HUDEP-2 (cell line): Measurements from ENCODE around the gene DENND2D.
A peak's percentile ranks its signal among the peaks of the same experiment; 100 is the strongest.

Experiments
- DNase-seq, 76 experiments: peaks; one replicate each; lab custom pipeline; 2025; ENCODE audit not compliant: unreplicated experiment in 76 of 76; lab: John Stamatoyannopoulos, UW

DENND2D gene

GRCh38 chr1:111204983-111205713 lies 4.7 kb upstream of the DENND2D start:
- DNase-seq, result no peak

DNA sequence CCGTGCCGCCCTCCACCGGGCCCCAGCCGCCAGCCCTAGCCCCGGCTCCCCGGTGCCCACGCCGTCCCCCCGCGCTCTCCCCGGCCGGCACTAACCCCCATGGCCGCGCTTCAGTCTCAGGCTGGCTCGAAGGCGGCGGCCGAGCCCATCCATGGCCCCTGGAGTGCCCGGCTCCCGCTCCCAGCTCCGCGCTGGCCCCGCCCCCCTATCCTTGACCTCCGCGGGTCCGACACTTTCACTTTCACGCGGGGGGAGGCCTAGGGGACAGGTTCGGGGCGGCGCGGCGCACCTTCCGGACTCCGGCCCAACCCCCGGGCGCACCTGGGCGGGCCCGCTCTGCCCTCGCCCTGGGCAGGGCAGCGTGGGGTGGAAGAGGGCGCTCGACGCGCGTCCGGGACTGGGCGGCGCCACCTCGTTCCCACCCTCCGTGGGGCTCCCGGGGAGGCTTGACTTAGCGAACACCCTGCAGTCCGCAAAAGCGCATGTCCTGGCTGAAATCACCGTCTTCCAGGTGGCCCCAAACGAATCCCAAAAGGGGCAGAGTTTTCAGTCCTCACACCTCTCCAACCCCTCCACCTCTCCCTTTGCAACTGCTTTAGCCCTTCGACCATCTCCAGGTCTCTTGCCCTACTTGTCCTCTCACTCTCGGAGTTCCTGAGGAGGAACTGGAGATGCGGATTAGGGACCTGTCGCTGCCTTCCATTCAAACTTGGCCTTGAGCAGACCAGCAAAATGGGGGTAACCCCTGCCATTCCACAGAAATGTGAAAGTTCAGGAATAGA lies 3.9 kb upstream of the DENND2D start:
- DNase-seq, result peak in 36 of 76 experiments; percentile 9 to 63 (median 31)

DNA sequence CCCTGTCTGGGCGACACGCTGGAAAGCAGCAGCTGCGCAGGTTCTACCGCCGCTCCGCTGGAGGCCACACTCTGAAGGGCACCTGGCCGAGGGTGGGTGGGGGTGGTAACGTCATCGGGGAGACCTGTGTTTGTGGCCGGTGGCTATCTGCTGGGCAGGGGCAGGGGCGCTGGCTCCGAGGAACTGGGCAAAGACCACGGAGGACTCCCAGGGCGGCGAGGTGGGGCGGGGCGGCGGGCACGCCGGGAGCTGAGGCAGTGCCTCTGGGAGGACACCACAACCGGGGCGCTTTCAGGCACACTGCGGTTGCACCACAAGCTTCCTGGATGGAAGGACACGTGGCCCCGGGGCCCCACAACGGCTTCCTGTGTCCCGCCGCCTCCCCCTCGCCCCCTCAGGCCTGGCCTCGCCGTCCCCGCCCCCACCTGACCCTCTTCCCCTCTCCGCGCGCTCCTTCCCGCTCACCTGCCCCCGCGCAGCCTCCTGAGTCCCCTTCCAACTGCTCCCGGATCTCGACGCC lies 3.3 kb upstream of the DENND2D start:
- peak in 64 of 76 experiments; percentile 8 to 89 (median 64) for DNase-seq

- DNase-seq, result peak in 4 of 76 experiments; percentile 12 to 57 (median 28)
Measured at GRCh38 chr1:111202707-111203623, 2.5 kb upstream of the DENND2D start.

DNA sequence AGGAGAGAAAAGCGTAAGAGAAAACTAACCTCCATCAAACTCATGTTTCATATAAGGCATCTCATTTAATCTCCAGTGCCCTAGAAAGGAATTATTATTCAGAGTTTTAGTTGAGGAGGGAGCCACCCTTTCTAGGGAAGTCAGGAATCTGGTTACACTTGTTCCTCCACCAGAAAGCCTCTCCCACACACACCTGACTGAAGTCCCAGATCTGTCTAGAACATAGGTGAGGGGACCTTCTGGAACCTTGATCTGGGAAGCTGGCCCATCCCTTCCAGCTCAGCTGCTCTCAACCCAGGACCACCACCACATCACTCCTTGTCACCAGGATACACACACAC lies 1.9 kb upstream of the DENND2D start:
- no peak for DNase-seq

DNA sequence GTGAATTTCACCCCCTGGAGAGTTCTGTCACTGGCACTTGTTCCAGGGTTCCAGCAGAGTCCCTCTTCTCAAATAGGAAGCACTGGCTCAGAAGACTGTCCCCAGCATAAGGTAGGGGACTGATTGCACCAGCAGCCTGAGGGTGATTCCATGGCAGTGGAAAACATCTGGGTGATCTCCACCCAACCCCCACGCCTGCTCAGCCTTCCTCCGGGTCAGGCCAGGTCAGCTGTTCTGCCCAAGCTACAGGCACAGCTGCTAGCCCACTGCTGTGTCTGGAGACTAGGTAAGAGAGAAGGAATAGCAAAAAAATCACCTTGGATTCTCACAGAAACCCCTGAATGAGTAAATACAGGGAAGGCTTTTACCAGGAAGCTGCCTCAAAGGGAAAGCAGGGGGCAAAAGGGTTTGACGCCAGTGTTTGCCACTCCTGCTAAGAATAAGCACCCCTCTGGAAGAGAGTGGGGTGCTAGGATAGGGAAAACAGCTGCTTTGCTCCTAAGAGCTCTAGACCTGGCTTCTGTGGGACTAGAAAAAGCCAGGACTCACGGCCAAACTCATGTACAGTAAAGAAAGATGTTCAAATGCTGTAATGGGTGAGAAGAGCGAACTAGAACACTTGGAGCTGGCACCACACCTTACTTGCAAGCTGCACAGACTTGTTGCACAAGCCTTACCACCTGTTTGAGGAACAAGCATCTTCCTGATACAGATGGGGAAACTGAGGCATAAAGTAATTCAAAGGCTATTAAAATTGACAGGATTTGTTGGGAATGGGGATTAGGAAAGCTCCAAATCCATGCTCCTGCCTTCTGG lies 1.0 kb upstream of the DENND2D start:
- DNase-seq, result peak in 9 of 76 experiments; percentile 9 to 38 (median 19)

- no peak for DNase-seq
Measured at GRCh38 chr1:111200802-111201161, 336 bp upstream of the DENND2D start.

DNA sequence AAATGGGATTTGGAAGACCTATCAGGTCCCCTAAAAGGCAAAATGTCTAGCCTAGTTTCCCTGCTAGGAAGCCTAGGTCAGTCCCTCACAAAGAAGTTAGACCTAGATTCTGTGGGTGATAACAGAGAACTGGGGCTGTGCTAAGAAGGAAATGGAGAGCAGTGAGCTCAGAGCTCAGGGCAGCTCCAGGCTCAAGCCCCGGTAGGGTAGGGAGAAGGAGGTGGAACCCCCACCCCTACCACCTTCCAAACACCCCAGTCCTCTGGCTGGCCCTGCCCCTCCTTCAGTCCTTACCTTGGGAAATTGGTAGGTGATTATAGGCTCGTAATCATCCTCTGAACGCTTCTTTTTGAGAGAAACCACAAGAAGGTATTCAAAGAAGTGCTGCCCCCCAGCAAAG lies 1.1 kb downstream of the DENND2D start:
- DNase-seq, result peak in 1 of 76 experiments; percentile 11

DNA sequence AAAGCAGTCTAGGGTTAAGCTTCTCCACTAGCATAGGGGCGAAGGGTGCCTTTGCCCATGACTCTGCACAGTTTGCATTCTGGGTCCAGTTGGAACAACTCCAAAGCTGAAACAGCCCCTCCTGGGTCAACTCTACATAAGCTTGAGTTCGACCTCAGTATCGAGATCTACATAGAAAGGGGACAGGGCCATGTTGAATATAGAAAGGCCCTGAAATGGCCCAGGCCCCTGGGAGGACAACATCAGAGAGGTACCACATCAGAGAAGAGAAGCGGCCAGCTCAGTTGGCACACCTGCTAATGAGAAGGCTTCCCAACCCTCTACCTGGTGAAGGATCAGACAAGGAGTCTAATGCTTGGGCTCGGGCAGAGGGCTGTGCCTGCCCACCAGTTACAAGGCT lies 1.6 kb downstream of the DENND2D start:
- no peak for DNase-seq

DNA sequence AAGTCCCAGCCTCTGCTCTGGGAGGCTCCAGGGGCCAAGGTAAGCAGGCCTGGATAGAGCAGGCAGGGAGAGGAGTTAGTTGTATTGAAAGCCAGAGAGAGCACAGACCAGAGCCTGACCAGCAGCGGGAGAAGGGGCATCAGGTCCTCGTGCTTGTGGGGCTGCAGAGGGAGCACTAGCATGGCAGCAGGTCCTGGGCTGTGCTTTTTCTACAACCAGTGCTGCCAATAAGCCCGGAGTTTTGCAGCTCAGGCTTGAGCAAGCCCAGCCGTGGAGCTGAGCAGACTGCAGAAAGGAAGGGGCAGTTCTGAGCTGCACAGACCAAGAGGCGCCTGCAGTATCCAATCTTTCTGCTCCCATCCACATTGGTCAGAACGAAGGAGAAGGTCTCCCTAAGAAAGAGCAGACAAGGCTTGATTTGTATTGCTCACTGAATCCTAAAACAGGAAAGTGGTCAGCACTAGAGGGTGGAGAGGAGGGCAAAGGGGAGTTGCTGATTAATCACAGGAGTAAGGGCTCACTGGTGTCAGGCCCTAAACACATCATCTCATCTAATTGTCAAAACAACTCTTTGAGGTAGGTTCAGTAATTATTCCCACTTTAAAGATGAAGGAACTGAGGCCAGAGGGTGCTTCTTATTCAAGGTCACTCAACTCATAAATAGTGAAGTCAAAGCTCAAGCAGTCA lies 2.7 kb downstream of the DENND2D start:
- peak in 34 of 76 experiments; percentile 6 to 68 (median 28) for DNase-seq

GRCh38 chr1:111196213-111196612 lies 4.2 kb downstream of the DENND2D start:
- no peak for DNase-seq

GRCh38 chr1:111195002-111195684 lies 5.3 kb downstream of the DENND2D start:
- no peak for DNase-seq

DNA sequence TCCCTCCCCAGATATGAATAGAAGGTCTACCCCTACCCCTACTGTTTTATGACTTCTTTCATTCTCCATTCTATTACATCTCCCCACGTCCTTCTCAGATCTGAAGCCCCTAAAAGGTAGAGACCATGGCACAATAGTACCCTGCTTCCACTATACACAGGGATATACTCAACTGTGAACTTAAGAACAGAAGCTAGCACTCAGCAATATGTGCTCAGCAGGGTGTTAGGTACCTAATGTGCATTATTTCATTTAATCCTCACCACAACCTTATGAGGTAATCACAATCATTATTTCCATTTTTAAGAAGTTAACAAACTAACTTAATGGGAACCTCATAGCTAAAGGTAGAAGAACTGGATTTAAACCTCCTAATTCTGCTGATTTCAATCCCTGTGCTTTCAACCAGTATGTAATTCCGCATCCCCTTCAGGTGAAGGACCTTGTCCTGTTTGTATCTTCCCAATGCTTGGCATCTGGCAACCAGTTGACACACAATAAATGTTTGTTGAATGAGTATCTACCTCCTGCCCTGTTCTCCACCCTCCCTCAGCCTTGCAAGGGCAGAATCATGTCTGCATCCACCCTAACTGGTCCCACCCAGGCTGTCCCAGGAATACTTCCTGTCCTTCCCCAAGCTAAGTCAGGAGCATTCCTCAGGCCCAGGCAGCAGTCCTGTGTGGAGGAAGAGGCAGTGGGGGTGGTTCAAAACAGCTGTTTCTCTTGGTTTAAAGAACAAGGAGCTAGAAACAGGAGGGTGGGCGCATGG lies 6.5 kb downstream of the DENND2D start:
- DNase-seq, result no peak

- no peak for DNase-seq
Measured at GRCh38 chr1:111192658-111193519, 7.6 kb downstream of the DENND2D start.

- no peak for DNase-seq
Measured at GRCh38 chr1:111192074-111192473, 8.4 kb downstream of the DENND2D start.

DNA sequence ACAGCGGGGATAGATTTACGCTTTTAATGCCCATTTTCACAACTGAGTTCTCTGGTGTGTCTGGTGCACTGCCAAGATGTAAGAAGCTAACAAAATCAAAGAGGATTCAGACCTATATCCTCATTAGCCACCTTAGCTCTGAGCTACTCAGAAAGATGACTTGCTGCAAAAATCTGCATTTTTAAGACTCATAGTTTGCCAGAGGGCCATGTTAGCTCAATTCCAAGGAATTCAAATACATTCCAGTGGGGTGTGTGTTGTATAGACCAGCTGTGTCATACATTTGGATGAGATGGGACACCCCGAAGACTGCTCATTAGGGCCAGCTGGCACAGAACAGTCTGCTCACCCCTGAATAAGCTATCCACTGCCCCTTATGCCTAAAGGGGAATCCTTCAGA lies 8.9 kb downstream of the DENND2D start:
- no peak for DNase-seq

- no peak for DNase-seq
Measured at GRCh38 chr1:111190931-111191451, 9.5 kb downstream of the DENND2D start.
